T-helper 22 cell (primary cell): ENCODE data around the gene RBM24.
"Not testable (repeated sequence)": the region's sequence is repeated elsewhere in the genome, so short reads cannot be mapped to it uniquely, and the experiment has no call there.

Source experiments
- DNase-seq: peaks from one replicate; pipeline ENCODE4 v3.0.0-alpha.2; 2020; ENCODE audit warnings: low read depth

RBM24 gene

DNA sequence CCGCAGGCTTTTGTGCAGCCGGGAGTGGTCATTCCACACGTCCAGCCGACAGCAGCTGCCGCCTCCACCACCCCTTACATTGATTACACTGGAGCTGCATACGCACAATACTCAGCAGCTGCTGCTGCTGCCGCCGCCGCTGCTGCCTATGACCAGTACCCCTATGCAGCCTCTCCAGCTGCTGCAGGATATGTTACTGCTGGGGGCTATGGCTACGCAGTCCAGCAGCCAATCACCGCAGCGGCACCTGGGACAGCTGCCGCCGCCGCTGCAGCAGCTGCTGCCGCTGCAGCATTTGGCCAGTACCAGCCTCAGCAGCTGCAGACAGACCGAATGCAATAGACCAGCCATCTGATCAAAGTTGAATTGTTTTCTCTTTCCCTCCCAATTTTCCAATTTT lies 10.6 kb downstream of the RBM24 start:
- no peak for DNase-seq

DNA sequence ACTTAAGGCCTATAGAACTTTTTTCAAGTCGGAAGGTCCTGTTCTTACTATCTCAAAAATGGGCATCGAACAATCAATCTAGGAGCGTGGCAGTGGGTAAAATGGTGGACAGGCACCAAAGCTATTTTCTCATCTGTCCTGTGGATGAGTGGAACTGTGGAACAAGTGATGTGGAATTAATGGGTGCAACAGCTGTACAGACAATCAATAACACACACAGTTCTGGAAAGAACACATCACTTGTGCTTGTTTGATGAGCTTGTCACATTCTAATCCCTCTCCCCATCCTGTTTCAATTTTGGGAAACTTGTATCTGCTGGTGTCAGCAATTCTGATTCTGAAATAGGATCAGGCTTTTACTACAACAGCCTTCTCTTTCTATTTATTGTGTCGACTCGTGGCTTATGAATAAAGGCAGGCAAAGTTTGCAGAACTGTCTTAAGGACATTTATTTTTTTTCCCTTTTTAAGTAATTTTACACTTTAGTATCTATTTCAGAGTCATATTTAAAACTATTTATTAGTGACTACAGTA lies 11.5 kb downstream of the RBM24 start:
- no peak for DNase-seq

DNA sequence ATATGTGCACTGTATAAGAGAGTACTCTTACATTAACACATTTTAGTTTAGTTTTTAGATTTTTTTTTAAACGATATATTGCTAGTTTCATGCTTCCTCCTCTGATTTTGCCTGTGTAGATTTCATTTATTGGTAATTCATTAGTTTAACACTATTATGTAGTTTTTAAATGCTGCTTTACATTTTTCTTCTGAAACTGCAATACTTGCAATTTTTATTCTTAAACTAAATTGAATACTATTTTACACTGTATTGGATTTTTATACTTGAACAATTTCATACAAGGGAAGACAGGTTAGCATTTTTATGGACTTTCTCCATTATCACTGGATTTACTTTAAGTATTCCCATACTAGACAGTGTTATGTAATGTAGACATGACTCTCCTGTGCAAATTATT lies 12.2 kb downstream of the RBM24 start:
- no peak for DNase-seq

DNA sequence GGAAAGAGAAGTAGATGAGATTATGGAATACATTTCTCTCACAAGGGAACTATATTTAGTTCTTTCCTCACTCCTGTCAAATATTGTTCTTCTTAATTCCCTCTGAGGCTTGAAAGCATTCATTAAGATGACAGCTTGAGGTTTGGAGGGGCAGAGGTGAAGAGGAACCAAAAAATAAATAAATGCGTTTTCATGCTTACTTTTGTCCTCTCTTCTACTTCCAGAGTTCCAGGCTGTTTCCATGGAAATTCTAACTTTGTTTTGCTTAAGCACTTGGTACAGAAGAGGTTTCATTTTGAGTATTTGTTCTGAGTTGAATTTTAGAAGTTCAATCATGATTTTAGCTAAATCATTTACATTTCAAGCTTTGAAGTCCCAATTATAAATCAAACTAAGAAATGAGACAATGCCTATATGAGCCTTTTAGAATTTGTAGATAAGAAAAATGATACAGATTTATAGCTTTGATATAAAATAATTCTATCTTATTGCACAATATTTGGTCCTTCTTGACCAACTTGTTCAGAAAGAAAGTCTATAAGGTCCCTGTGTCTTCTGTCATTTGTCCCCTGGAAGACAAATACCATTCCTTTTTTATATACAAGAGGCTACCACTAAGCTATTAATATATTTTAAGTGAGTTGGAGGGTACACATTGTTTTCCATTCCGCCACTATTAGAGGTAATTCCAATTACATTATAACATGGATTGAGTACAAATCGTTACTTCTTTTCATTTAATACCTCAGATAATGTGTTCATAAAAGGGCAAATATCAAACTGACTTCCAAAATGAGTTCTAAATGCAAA lies 16.3 kb downstream of the RBM24 start:
- no peak for DNase-seq

DNA sequence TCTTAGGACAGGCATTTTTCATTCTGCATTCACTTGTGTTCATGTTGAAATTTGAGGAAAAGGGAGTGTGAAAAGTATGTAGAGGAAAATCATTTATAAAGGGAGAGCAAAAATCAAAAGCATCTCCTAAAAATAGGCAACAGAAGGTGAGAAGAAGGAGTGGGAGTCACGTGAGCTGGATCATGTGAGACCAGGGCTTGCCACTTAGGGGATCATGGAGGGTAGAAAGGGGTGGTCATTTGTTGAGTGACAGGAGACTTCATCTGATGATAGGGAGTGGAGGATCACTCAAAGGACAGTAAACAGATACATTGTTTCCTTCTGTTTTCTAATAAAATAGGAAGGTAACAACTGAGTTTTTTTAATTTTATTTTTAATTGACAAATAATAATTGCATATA lies 17.1 kb downstream of the RBM24 start:
- DNase-seq, result no peak

DNA sequence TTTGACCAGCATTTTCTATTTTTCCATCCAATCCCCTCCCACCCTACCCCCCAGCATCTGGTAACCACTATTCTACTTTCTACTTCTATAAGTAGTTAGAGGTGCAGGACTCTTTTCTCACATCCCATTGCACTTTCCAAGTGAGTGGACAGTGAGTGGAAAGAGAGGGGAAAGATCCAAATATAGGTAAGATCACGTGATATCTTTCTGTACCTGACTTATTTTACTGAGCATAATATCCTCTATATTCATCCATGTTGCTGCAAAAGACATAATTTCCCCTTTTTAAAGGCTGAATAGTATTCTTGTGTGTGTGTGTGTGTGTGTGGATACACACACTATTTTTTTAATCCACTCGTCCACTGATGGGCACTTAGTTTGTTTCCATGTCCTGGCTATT lies 18.1 kb downstream of the RBM24 start:
- no peak for DNase-seq

DNA sequence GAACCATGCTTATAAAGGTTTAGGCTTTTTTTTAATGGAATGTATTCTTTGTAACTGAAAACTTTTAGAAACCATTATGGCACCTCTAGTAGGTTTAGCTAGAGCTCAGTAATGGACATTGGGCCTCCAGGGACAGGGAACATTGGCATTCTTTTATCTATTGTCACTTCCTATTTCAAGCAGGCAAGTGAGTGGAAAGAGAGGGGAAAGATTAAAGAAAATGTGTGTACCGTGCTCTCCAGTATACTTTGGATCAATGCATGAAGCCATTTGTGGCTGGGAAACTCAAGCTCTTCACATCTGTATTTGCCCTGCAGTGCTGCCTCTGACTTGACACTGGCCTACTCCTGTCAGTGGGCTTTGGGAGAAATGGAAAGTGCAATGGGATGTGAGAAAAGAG lies 18.6 kb downstream of the RBM24 start:
- no peak for DNase-seq

DNA sequence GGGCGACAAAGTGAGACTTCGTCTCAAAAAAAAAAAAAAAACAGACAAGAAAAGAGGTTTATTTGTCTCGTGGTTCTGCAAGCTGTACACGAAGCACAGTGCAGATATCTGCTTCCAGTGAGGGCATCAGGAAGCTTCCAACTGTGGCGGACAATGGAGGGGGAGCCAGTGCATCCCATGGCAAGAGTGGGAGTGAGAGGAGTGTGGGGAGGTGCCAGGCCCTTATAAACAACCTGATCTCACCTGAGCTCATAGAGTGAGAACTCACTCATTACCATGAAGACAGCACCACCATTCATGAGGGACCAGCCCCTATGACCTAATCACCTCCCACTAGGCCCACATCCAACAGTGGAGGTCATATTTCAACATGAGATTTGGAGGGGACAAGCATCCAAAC lies 19.5 kb downstream of the RBM24 start:
- DNase-seq, result no peak

DNA sequence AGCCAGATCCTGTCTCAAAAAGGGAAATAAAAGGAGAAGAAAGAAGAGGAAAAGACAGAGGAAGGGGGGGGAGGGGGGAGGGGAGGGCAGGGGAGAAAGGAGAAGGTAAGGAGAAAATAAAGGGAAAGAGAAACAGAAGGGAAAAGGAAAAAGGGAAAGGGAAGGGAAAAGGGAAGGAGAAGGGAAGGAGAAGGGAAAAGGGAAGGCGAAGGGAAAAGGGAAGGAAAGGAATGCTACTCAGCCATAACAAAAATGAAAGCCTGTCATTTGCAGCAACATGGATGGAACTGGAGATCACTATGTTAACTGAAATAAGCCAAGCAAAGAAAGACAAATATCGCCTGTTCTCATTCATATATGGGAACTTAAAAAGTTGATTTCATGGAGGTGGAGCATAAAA lies 22.3 kb downstream of the RBM24 start:
- no peak for DNase-seq

DNA sequence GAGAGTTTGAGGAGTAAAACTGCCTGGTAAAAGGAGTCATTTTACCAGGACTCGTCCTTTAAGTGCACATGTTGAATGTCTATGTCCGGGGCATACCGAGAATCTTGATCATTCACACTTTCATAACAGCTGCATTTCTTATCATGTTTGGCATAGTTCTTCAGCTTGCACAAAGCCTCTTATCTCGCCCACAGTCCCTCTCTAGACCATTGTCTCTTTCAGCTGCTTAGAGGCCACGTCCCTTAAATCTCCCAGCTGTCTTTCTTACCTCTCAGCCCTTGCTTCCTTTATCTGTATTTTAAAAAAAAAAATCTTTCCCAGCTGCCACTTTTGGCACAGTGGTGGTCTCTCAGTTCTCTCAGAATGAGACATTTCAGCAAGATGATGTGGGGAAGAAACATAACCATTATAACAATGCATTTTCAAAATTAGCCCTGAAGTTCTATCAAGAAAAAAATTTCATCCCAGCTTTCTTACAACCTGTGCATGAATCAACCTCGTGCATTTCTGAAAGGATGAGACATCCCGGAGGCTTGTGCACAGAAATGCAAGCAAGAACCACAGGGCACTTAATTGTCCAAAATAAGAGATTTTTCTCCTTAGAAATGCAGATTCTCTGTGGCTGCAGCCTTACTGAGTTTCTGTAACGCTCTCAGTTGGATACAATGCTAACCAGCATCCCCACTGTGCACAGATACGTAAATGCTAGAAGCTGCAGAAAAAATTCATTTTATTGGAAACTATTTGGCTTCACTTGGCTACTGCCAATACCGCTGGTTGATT lies 24.2 kb downstream of the RBM24 start:
- DNase-seq, result no peak

DNA sequence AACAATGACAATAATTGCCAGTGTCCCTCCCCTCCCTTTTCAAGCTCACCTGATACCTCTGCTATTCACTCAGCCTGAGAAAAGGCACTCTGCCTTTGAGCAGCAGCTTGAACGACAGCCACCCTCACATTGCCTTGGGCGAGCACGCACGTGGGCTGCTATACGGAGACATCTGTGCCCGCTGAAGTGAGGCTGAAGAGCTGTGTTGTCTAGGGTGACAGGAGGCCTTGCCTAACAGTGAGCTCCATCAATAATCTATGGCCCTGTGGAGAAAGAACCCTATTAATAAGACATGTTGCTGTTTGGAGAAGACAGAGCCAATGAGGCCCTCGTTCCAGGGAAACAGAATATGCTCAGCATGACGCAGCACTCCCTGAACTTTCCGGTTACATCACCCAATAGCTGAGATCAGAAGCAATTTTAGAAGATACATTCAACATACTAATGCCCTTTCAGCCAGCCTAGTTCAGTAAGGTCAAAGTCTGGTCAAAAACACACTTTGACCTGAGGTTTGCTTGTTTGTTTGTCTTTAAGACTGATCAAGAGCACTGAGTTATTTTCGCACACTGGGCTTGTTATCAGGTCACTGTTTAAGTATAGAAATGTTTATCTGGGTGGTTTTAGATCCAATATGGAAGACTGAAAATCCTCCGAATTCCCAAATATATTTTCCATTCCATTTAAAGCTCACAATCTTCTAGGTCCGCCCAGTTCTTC lies 30.6 kb downstream of the RBM24 start:
- no peak for DNase-seq

DNA sequence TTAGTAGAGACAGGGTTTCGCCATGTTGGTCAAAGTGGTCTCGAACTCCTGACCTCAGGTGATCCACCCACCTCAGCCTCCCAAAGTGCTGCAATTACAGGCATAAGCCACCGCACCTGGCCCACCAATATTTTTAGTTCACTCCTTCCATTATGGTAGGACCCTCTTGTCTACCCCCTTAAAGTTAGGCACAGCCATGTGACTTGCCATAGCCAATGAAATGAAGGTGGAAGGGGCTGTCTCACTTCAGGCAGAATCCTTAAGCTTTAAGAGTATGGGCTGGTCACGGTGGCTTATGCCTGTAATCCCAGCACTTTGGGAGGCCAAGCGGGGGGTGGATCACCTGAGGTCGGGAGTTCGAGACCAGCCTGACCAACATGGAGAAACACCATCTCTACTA lies 32.1 kb downstream of the RBM24 start:
- DNase-seq, result not testable (repeated sequence)

DNA sequence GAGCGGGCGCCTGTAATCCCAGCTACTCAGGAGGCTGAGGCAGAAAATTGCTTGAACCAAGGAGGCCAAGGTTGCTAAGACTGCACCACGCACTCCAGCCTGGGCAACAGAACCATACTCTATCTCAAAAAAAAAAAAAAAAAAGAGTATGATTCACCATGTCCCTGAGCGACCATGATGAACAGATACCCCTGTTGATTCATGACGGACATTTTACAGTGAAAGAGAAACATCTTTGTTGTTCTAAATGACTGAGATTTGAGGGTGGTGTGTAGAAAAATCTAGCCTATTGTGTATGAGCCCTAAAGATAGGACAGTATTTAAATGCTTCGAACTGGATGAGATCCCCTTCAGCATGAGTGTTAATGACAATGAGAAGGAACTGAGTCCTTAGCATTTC lies 32.8 kb downstream of the RBM24 start:
- DNase-seq, result no peak

DNA sequence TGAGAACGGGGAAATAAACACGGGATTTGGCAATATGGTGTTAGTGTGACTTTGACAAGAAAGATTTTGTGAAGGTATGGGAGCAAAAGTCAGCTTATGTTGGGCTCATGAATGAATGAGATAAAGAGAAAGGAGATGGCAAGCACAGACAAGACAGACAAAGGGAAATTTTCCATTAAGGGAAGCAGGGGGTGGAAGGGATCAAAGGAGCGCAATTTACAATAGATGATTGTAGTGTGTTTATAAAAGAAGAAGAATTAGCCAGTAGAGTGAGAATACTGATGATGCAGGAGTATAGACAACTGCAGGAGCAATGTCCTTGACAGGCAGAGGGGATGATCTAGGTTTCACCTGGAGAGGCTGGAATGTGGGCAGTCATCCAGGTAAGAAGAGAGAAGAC lies 34.1 kb downstream of the RBM24 start:
- no peak for DNase-seq

DNA sequence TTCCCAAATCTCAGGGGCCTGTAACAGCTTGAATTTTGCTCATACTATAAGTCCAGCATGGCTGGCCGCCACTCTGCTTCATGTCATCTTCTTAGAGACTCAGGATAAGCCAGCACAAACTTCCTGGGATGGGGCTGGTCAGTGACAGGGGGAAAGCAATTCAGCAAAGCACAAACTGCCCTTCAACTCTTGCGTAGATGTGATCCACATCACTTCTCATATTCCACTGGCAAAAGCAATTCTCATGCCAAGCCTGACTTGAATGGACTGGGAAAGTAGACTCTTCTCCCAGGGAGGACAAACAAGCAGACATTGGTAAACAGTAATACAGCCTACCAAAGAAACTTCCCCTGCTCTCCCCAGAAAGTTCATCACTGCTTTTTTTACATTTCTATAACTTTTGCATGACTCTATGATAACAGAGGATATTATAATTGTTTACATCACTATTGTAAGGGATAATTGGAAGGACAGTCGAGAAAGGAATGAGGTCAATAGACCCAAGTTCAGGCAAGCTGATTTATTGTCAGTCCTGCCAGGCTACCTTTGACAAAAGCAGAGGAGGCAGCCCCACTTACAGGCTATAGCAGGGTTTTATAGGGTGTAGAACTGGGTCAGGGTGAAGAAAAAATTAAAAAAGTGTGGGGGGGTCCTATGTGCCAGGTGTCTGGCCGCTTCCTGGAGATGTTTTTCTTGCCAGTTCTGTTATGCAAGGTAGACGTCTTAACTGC lies 37.4 kb downstream of the RBM24 start:
- DNase-seq, result no peak

DNA sequence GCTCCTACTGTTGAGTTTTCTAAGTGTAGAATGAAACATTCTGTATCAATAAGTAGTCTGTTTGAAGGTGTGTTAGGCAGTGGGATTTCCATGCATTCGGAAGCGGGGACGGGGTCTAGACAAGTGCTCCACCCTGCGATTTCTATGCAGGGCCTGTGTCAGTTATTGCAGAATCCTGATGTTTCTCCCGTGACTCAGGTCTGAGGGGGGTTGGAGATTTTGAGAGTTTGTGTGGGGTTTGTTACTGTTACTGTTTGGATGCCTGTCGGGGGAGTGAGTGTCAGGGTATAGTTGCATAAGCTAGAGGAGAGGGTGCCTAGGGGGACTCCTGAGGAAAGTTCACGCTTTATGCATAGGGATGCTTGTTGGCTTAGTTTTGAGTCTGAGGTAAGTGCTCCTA lies 39.1 kb downstream of the RBM24 start:
- not testable (repeated sequence) for DNase-seq

DNA sequence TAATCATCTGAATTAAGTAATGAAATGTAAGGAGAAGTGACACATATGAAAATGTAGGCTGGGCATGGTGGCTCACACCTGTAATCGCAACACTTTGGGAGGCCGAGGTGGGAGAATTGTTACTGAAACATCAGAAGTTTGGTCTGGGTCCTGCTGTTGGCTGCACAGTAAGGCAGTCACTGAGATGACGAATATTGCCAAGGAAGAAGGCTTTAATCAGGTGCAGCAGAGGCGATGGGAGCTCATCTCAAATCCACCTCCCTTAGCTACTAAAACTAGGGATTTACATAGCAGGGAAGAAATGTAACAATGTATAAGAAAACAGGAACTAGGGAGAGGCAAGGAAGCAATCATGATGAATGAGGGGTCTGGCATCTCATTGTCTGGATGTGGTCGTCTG lies 50.1 kb downstream of the RBM24 start:
- DNase-seq, result no peak

DNA sequence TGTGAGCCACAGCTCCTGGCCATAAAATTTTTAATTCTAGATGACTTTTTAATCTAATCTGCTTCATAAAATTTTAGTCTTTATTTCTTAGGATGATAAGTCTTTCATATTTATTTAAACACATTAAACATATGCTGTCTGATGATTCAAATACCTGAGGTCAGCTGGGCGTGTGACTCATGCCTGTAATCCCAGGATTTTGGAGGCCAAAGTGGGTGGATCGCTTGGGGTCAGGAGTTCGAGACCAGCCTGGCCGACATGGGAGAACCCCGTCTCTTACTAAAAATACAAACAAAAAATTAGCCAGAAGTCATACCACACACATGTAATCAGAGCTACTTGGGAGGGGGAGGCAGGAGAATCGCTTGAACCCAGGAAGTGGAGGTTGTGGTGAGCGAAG lies 53.1 kb downstream of the RBM24 start:
- DNase-seq, result no peak

DNA sequence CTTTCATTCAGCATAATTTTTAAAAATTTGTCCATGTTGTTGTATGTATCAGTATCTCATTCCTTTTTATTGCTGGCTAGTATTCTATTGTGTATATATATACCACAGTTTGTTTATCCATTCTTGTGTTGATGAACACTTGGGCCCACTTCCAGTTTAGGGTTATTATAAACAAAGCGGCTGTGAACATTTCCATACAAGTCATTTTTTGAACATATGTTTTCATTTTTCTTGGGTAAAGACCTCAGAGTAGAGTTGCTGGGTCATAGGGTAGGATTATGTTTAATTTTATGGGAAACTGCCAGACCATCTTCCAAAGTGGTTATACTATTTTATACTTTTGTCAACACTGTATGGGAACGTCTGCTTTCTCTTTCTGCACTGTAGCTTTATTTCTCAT lies 55.3 kb downstream of the RBM24 start:
- no peak for DNase-seq

DNA sequence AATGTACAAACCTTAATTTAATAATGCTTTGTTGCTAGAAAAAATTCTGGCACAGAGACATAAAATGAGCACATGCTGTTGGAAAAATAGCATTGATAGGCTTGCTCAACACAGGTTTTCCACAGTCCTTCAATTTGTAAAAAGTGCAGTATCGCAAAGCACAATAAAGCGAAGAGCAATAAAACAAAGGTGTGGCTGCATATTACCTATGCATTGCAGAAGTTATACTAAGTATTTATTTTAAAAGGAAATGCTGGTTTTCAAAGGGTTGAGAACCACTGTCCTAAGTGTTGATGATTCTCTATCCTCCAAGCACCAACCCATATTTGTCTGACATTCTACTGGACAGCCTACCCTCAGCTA lies 58.1 kb downstream of the RBM24 start:
- DNase-seq, result no peak

DNA sequence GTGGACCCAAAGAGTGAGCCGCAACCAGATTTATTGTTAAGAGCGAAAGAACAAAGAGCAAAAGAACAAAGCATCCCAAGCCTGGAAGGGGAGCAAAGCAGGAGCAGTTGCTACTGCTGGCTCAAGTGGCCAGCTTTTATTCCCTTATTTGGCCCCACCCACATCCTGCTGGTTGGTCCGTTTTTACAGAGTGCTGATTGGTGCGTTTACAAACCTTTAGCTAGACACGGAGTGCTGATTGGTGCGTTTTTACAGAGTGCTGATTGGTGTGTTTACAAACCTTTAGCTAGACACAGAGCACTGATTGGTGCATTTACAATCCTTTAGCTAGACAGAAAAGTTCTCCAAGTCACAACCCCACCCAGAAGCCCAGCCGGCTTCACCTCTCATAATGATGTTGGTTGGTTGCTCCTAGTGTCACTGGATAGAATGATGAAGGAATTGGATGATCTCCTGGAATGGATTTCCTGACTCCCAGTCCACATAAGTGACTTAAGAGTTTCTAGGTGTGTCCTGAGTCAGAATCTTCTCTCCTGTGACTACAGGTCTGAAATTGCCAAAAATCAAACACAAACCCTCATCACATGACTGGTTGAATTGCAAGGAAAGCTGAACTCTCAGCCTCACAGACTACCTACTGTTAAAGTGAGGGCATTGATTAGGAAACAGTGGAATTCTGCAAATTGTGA lies 60.1 kb downstream of the RBM24 start:
- DNase-seq, result no peak

DNA sequence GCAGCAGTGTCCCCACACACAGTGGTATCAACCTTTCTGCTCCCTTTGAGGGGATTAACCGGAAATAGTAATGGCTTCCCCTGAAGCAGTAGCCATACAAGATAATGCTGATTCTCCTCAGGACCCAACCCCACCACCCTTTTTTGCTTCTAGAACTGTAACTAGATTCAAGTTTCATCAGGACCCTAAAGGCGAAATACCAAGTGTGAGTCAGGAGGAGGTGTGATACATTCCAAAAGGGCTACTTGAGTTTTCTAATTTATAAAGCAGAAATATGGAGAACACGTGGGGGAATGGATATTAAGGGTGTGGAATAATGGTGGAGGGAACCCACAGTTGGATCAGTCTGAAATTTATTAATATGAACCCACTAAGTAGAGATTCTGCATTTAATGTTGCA lies 60.7 kb downstream of the RBM24 start:
- no peak for DNase-seq
